ENCODE measurements around the gene SRM.

GRCh38 chr1:11059968-11060830 lies at the start of gene SRM:
- no peak for TF ChIP-seq CTCF (IDR thresholded peaks at IDR 0.05; ENCODE audit: insufficient read depth, low read length, poor library complexity, severe bottlenecking)
- no peak for TF ChIP-seq EZH2phosphoT487 (conservative IDR thresholded peaks at IDR 0.05; ENCODE audit: low read length)
